ENCODE measurements around the gene EGFR.

Gene EGFR

GRCh38 chr7:55178292-55178862, 159.6 kb downstream of the EGFR start:
- no peak for DNase-seq (ENCODE audit: low spot score)
- TF ChIP-seq, protein P1, sequence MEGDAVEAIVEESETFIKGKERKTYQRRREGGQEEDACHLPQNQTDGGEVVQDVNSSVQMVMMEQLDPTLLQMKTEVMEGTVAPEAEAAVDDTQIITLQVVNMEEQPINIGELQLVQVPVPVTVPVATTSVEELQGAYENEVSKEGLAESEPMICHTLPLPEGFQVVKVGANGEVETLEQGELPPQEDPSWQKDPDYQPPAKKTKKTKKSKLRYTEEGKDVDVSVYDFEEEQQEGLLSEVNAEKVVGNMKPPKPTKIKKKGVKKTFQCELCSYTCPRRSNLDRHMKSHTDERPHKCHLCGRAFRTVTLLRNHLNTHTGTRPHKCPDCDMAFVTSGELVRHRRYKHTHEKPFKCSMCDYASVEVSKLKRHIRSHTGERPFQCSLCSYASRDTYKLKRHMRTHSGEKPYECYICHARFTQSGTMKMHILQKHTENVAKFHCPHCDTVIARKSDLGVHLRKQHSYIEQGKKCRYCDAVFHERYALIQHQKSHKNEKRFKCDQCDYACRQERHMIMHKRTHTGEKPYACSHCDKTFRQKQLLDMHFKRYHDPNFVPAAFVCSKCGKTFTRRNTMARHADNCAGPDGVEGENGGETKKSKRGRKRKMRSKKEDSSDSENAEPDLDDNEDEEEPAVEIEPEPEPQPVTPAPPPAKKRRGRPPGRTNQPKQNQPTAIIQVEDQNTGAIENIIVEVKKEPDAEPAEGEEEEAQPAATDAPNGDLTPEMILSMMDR (IDR thresholded peaks at IDR 0.05; ENCODE audit: borderline replicate concordance, control extremely low read depth, extremely low read depth, insufficient read depth, missing control alignments): no peak
- in situ Hi-C loops (cut with MboI; ENCODE audit: low sequenced_read_pairs, unreplicated experiment): no loop called here

DNA sequence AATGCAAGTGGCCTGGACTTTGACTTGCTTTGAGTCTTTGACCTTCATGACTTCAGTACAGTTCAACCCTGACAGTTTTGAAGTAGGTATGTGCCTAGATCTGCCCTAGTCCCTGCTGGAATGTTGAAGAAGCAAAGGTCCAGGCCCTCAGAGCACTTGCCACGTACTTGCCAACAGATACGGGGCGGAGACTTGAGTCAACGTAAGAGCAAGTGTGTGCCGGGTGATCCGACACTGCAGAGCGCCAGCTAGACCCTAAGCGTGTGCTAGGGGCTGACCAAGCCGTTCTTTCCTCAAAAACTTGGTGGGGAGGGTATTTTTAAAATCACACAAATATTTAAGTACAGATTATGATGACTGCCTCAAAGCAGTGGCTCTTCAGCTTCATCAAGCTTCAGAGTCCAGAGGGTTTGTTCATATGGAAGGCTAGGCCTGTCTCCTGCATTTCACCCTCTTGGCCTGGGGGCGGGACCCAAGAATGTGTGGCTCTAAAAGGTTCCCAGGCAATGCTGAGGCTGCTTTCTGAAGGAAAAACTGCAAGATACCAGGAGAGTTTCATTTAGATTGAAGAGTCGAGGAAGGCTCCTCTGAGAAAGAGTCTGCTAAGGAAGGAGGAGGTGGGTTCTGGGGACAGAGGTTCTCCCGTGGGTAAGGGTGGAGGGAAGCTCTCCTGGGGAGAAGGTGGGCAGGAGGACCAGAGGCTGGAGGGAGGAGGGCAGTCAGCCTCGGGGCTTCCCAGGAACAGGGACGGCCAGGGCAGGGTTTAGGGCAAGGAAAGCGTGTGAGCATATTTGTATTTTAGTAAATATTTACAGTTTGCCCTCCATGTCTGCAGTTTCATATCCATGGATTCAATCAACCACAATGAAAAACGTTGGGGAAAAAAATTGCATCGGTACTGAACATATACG, 160.3 kb downstream of the EGFR start:
- in situ Hi-C loops (cut with MboI; ENCODE audit: low sequenced_read_pairs, unreplicated experiment): no loop called here
- TF ChIP-seq, protein P1 (IDR thresholded peaks at IDR 0.05; ENCODE audit: borderline replicate concordance, control extremely low read depth, extremely low read depth, insufficient read depth, missing control alignments): no peak
- DNase-seq (ENCODE audit: low spot score): no peak

- in situ Hi-C loops (cut with MboI; ENCODE audit: low sequenced_read_pairs, unreplicated experiment): no loop called here
- TF ChIP-seq, protein P1 (IDR thresholded peaks at IDR 0.05; ENCODE audit: borderline replicate concordance, control extremely low read depth, extremely low read depth, insufficient read depth, missing control alignments): no peak
- DNase-seq (ENCODE audit: low spot score): no peak
Observed at GRCh38 chr7:55179931-55180682, 161.3 kb downstream of the EGFR start.

DNA sequence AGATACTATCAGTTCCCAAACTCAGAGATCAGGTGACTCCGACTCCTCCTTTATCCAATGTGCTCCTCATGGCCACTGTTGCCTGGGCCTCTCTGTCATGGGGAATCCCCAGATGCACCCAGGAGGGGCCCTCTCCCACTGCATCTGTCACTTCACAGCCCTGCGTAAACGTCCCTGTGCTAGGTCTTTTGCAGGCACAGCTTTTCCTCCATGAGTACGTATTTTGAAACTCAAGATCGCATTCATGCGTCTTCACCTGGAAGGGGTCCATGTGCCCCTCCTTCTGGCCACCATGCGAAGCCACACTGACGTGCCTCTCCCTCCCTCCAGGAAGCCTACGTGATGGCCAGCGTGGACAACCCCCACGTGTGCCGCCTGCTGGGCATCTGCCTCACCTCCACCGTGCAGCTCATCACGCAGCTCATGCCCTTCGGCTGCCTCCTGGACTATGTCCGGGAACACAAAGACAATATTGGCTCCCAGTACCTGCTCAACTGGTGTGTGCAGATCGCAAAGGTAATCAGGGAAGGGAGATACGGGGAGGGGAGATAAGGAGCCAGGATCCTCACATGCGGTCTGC, 162.2 kb downstream of the EGFR start:
- in situ Hi-C loops (cut with MboI; ENCODE audit: low sequenced_read_pairs, unreplicated experiment): no loop called here
- TF ChIP-seq, protein P1 (IDR thresholded peaks at IDR 0.05; ENCODE audit: borderline replicate concordance, control extremely low read depth, extremely low read depth, insufficient read depth, missing control alignments): no peak

DNA sequence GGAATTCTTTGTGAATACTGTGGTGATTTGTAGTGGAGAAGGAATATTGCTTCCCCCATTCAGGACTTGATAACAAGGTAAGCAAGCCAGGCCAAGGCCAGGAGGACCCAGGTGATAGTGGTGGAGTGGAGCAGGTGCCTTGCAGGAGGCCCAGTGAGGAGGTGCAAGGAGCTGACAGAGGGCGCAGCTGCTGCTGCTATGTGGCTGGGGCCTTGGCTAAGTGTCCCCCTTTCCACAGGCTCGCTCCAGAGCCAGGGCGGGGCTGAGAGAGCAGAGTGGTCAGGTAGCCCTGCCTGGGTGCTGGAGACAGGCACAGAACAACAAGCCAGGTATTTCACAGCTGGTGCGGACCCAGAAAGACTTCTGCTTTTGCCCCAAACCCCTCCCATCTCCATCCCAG, 162.9 kb downstream of the EGFR start:
- DNase-seq (ENCODE audit: low spot score): no peak
- in situ Hi-C loops (cut with MboI; ENCODE audit: low sequenced_read_pairs, unreplicated experiment): no loop called here
- TF ChIP-seq, protein P1 (IDR thresholded peaks at IDR 0.05; ENCODE audit: borderline replicate concordance, control extremely low read depth, extremely low read depth, insufficient read depth, missing control alignments): no peak

More for the DNA sequence above, 162.2 kb downstream of the EGFR start:
- DNase-seq (ENCODE audit: low spot score): no peak

DNA sequence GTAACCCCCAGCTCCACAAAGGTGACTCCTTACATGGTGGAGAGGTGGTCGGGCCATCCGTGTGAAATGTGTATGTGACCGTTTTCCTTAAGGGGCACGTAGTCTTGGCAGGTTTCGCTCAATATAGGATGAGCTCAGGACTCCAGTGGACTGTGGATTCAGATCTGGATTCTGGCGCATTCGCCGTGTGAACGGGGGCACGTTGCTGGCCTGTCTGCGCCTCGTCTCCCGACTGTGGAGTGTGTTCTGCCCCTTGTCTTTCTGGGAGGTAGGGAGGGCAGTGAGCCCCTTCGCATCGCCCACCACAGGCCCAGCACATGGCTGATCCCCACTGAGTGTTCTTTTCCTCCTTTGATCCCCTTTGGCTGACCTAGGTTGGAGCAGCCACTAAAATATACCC, 165.1 kb downstream of the EGFR start:
- in situ Hi-C loops (cut with MboI; ENCODE audit: low sequenced_read_pairs, unreplicated experiment): no loop called here
- no peak for DNase-seq (ENCODE audit: low spot score)

More for the DNA sequence above, 165.1 kb downstream of the EGFR start:
- TF ChIP-seq, protein P1 (IDR thresholded peaks at IDR 0.05; ENCODE audit: borderline replicate concordance, control extremely low read depth, extremely low read depth, insufficient read depth, missing control alignments): no peak

Data from GM13976 (cell line).